Measurements from ENCODE around the gene RBM19.

The RBM19 gene

GRCh38 chr12:113835896-113836295, 130.2 kb downstream of the RBM19 start:
- no peak for TF ChIP-seq GABPA (IDR thresholded peaks at IDR 0.05; ENCODE audit: low read depth)
- TF ChIP-seq POLR2AphosphoS5 (IDR thresholded peaks at IDR 0.05; ENCODE audit: low read depth): no peak
- TF ChIP-seq CTCF (IDR thresholded peaks at IDR 0.05; ENCODE audit: insufficient read depth, low read length): no peak
- TF ChIP-seq, protein P1, sequence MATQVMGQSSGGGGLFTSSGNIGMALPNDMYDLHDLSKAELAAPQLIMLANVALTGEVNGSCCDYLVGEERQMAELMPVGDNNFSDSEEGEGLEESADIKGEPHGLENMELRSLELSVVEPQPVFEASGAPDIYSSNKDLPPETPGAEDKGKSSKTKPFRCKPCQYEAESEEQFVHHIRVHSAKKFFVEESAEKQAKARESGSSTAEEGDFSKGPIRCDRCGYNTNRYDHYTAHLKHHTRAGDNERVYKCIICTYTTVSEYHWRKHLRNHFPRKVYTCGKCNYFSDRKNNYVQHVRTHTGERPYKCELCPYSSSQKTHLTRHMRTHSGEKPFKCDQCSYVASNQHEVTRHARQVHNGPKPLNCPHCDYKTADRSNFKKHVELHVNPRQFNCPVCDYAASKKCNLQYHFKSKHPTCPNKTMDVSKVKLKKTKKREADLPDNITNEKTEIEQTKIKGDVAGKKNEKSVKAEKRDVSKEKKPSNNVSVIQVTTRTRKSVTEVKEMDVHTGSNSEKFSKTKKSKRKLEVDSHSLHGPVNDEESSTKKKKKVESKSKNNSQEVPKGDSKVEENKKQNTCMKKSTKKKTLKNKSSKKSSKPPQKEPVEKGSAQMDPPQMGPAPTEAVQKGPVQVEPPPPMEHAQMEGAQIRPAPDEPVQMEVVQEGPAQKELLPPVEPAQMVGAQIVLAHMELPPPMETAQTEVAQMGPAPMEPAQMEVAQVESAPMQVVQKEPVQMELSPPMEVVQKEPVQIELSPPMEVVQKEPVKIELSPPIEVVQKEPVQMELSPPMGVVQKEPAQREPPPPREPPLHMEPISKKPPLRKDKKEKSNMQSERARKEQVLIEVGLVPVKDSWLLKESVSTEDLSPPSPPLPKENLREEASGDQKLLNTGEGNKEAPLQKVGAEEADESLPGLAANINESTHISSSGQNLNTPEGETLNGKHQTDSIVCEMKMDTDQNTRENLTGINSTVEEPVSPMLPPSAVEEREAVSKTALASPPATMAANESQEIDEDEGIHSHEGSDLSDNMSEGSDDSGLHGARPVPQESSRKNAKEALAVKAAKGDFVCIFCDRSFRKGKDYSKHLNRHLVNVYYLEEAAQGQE (IDR thresholded peaks at IDR 0.05; ENCODE audit: insufficient replicate concordance, low read depth): no peak
- no peak for TF ChIP-seq SPI1 (IDR thresholded peaks at IDR 0.05; ENCODE audit: borderline replicate concordance, low read depth)
- no peaks in the 10 kb centered on the region for H3K27me3 ChIP-seq (ENCODE audit: insufficient read depth, poor library complexity, severe bottlenecking)
- no peak overlapping the region for H3K4me3 ChIP-seq (replicated peaks; ENCODE audit: insufficient read depth, low read length)
- DNase-seq (ENCODE audit: low read depth in 1 of 2, low spot score in 1 of 2): no peak
- no peak overlapping the region for H3K27ac ChIP-seq (replicated peaks)

DNA sequence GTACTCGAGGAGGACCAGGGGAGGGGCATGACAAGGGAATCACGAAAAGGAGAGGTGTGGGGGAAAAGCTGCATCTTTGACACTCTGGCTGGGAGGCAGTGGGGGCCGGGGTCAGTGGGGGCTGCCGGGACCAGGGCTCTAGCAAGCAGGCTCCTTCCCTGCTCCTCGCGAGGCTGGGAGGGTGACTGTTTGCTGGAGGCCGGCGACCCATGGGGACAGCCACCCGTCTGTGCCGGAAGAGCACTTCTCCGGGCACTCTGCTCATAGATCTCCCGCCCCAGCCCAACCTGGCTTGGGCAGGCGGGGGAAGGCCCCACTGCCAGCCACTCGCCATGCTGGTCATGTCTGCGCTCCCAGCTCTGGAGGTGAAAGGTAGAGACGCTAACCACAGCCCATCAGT, 130.7 kb downstream of the RBM19 start:
- TF ChIP-seq GABPA (IDR thresholded peaks at IDR 0.05; ENCODE audit: low read depth): no peak
- no peak for TF ChIP-seq SPI1 (IDR thresholded peaks at IDR 0.05; ENCODE audit: borderline replicate concordance, low read depth)
- TF ChIP-seq, protein P1 (IDR thresholded peaks at IDR 0.05; ENCODE audit: insufficient replicate concordance, low read depth): no peak
- no peak for TF ChIP-seq CTCF (IDR thresholded peaks at IDR 0.05; ENCODE audit: insufficient read depth, low read length)
- no peak for TF ChIP-seq POLR2AphosphoS5 (IDR thresholded peaks at IDR 0.05; ENCODE audit: low read depth)
- no peak for DNase-seq (ENCODE audit: low read depth in 1 of 2, low spot score in 1 of 2)
- no peak overlapping the region for H3K27ac ChIP-seq (replicated peaks)
- H3K4me3 ChIP-seq (replicated peaks; ENCODE audit: insufficient read depth, low read length): no peak overlapping the region
- no peaks in the 10 kb centered on the region for H3K27me3 ChIP-seq (ENCODE audit: insufficient read depth, poor library complexity, severe bottlenecking)

DNA sequence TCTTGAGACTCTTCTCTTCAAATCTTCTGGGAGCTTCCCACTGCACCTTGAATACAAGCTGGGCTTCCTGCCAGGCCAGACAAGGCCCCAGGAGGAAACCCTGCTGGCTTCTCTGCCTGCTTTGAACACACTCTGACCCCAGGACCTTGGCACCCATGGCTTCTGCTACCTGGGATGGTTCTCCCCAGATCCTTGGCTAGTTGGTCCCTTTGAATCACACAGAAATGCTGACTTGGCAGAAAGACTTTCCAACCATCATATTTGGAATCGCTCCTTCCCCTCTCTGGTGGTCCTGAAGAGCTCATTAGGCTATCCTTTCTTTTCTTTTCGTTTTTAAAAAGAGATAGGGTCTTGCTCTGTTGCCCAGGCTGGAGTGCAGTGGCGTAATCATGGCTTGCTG, 132.7 kb downstream of the RBM19 start:
- TF ChIP-seq CTCF (IDR thresholded peaks at IDR 0.05; ENCODE audit: insufficient read depth, low read length): no peak
- TF ChIP-seq POLR2AphosphoS5 (IDR thresholded peaks at IDR 0.05; ENCODE audit: low read depth): no peak
- H3K27me3 ChIP-seq (ENCODE audit: insufficient read depth, poor library complexity, severe bottlenecking): no peaks in the 10 kb centered on the region
- no peak overlapping the region for H3K27ac ChIP-seq (replicated peaks)
- H3K4me3 ChIP-seq (replicated peaks; ENCODE audit: insufficient read depth, low read length): no peak overlapping the region
- no peak for DNase-seq (ENCODE audit: low read depth in 1 of 2, low spot score in 1 of 2)

DNA sequence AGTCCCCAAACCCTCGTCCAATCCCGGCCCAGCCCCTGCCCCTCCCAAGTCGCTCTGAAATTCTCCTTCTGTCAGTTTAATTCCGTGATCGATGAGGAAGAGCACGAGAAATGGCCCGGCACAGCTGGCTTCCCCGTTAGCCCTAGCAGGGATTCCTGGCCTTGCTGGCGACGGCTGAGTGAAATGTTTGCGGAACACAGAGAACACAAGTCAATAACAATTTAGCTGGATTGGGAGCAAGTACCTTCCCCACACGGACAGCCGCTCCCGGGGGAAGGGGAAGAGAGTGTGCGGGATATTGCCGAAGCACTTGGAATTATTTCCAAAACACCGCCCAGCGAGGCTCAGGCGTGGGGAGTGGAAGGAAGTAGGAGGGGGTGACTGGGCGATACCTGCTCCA, 134.6 kb downstream of the RBM19 start:
- Histone ChIP-seq H3K27ac (replicated peaks) (no peak overlapping the region), H3K4me3 (replicated peaks; ENCODE audit: insufficient read depth, low read length) (no peak overlapping the region)
- DNase-seq (ENCODE audit: low read depth in 1 of 2, low spot score in 1 of 2): no peak

More for the DNA sequence above, 134.6 kb downstream of the RBM19 start:
- TF ChIP-seq, protein P1 (IDR thresholded peaks at IDR 0.05; ENCODE audit: insufficient replicate concordance, low read depth): no peak
- no peak for TF ChIP-seq POLR2AphosphoS5 (IDR thresholded peaks at IDR 0.05; ENCODE audit: low read depth)
- no peak for TF ChIP-seq SPI1 (IDR thresholded peaks at IDR 0.05; ENCODE audit: borderline replicate concordance, low read depth)
- no peak for TF ChIP-seq CTCF (IDR thresholded peaks at IDR 0.05; ENCODE audit: insufficient read depth, low read length)
- TF ChIP-seq GABPA (IDR thresholded peaks at IDR 0.05; ENCODE audit: low read depth): no peak
- H3K27me3 ChIP-seq (ENCODE audit: insufficient read depth, poor library complexity, severe bottlenecking): no peaks in the 10 kb centered on the region

All from HL-60 (cell line).